Uterus (tissue), 4 donors: ENCODE data around the gene ORC6. TPM values are rescaled to one million over a fixed set of nuclear protein-coding genes. Genes with fewer than 3 reads are reported as not detected.

Source experiments
- DNase-seq, 2 donors: peaks; one replicate each; pipeline ENCODE4 v3.0.0-alpha.2; 2019 to 2020
- H3K27ac ChIP-seq, 2 donors: fragments of 200-600 bp; sonication (generic); 1 replicate in 1 of 2; 2 replicates in 1 of 2; pipeline ENCODE4 v1.5.1; 2016 to 2018
- H3K27me3 ChIP-seq, 2 donors: fragments of 200-600 bp; sonication (generic); one replicate each; pipeline ENCODE4 v1.5.1; 2018 to 2019; ENCODE audit warnings: control low read depth in 1 of 2
- H3K36me3 ChIP-seq, 2 donors: fragments of 200-600 bp; sonication (generic); one replicate each; pipeline ENCODE4 v1.5.1; 2019; ENCODE audit warnings: control low read depth in 1 of 2
- H3K4me1 ChIP-seq, 2 donors: fragments of 200-600 bp; sonication (generic); one replicate each; pipeline ENCODE4 v1.5.1; 2018 to 2019; ENCODE audit warnings: control low read depth in 1 of 2
- H3K4me3 ChIP-seq, 2 donors: fragments of 200-600 bp; sonication (generic); 1 replicate in 1 of 2; 2 replicates in 1 of 2; pipeline ENCODE4 v1.5.1; 2018 to 2019; ENCODE audit warnings: mild to moderate bottlenecking in 1 of 2
- H3K9me3 ChIP-seq, 2 donors: fragments of 200-600 bp; sonication (generic); one replicate each; pipeline ENCODE4 v1.5.1; 2019; ENCODE audit warnings: control low read depth in 1 of 2
- POLR2A ChIP-seq, 2 donors: fragments of 450-650 bp; IDR thresholded peaks; one replicate each; pipeline ENCODE4 v1.6.1; 2016; ENCODE audit warnings: antibody characterized with exemption in 2 of 2, mild to moderate bottlenecking in 1 of 2, moderate library complexity in 1 of 2
- intact Hi-C: fragments of 100-400 bp; cut with DNase I; formaldehyde crosslinking; loops from one replicate; pipeline ENCODE4 v1.15.1; 2023; ENCODE audit warnings: low total_unique reads
- total RNA-seq, 4 donors: library from RNA; depleted of rRNA in 3 of 4; stranded (reverse); fragments of >200 nt in 3 of 4; gene quantifications; one replicate each; pipeline versions ENCODE4 v1.1.0 to v1.2.4, GENCODE V29; 2014 to 2023
- TF ChIP-seq, protein P1 (sequence below), 4 experiments: fragments of 200-600 bp in 2 of 4; fragments of 450-650 bp in 2 of 4; sonication (generic) in 2 of 4; IDR thresholded peaks; one replicate each; pipeline ENCODE4 v1.5.1; 2016 to 2019; ENCODE audit warnings: antibody characterized with exemption in 4 of 4, mild to moderate bottlenecking in 2 of 4, moderate library complexity in 1 of 4
- donor health status: DM: yes; HTN: yes; CAD: no.

The ORC6 gene
- total RNA-seq, 4 donors from 2014 or later = 1.2 to 11.3 (median 1.3) TPM; not detected in 1

DNA sequence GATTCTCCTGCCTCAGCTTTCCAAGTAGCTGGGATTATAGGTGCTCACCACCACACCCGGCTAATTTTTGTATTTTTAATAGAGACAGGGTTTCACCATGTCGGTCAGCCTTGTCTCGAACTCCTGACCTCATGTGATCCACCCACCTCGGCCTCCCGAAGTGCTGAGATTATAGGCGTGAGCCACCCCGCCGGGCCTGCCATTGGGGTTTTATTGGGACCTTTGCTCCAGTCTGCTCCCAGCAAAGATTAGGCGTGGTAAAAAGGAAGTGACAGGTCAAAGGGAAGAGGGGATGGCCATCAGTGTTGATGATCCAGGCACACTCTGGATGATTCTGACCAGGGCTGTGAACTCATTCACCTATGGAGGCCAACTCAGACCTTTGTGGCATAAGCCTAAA, 38.2 kb downstream of the ORC6 start:
- no peaks in the 10 kb centered on the region for H3K9me3 ChIP-seq
- intact Hi-C loops = no loop called here
- no peak for DNase-seq
- no peaks in the 10 kb centered on the region for H3K36me3 ChIP-seq
- no peaks in the 10 kb centered on the region for H3K4me1 ChIP-seq
- H3K27me3 ChIP-seq = no peaks in the 10 kb centered on the region
- TF ChIP-seq POLR2A (IDR thresholded peaks at IDR 0.05) = no peak
- TF ChIP-seq, protein P1, sequence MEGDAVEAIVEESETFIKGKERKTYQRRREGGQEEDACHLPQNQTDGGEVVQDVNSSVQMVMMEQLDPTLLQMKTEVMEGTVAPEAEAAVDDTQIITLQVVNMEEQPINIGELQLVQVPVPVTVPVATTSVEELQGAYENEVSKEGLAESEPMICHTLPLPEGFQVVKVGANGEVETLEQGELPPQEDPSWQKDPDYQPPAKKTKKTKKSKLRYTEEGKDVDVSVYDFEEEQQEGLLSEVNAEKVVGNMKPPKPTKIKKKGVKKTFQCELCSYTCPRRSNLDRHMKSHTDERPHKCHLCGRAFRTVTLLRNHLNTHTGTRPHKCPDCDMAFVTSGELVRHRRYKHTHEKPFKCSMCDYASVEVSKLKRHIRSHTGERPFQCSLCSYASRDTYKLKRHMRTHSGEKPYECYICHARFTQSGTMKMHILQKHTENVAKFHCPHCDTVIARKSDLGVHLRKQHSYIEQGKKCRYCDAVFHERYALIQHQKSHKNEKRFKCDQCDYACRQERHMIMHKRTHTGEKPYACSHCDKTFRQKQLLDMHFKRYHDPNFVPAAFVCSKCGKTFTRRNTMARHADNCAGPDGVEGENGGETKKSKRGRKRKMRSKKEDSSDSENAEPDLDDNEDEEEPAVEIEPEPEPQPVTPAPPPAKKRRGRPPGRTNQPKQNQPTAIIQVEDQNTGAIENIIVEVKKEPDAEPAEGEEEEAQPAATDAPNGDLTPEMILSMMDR (IDR thresholded peaks at IDR 0.05) = no peak
- H3K4me3 ChIP-seq = no peak overlapping the region
- no peak overlapping the region for H3K27ac ChIP-seq

DNA sequence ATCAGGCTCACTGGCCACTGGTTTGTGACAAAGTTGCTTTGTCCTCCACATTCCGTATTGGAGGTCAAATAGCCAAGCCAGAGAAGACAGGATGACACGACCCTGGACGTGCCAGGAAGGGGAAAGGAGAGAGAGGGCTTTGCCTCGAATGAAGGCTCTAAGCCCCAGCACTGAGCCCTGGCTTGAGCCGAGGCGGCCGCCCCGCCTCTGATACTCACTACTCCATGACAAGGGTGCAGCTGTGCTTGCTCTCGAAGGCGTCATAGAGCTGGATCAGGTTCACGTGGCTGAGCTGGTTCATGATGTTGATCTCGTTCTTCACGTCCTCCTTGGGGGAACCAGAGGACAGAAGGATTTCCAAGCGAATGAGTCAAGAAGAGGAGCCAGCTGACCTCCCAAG, 39.3 kb downstream of the ORC6 start:
- no peak overlapping the region for H3K27ac ChIP-seq
- H3K4me3 ChIP-seq = no peak overlapping the region
- H3K36me3 ChIP-seq = no peaks in the 10 kb centered on the region
- DNase-seq = no peak
- TF ChIP-seq, protein P1 (IDR thresholded peaks at IDR 0.05) = no peak
- TF ChIP-seq POLR2A (IDR thresholded peaks at IDR 0.05) = no peak
- intact Hi-C loops = no loop called here
- no peaks in the 10 kb centered on the region for H3K27me3 ChIP-seq
- no peaks in the 10 kb centered on the region for H3K9me3 ChIP-seq
- H3K4me1 ChIP-seq = no peaks in the 10 kb centered on the region

DNA sequence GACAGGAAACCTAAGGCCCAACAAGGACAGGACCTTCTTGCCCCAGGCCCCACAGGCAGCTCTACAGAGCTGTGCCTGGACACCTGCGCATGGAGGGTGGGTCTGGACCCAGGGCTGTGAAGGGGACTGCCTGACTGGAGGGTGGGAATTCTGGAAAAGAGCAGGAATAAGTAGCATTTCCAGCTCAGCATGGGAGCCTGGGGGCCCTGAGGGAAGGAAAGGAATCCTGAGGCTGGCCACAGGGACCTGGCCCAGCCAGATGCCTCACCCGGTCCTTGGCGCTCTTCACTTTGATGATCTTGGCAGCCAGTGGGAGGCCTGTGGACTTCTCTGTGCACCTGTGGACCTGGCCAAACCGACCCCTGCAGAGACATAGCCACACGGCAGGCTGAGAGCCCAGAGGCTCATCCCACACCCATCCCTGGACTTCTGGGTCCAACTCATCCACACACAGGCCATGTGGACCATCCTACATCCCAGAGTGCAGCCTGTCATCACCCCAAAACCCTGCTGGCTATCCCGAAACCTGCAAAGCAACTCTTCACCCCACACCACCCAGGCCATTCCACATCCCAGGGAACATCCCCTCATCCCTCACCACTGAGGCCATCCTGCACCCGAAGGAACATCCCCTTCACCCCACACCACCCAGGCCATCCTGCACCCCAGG, 40.0 kb downstream of the ORC6 start:
- Histone ChIP-seq H3K4me3 (no peak overlapping the region), H3K36me3 (no peaks in the 10 kb centered on the region), H3K4me1 (no peaks in the 10 kb centered on the region), H3K27ac (no peak overlapping the region), H3K27me3 (no peaks in the 10 kb centered on the region), H3K9me3 (no peaks in the 10 kb centered on the region)
- intact Hi-C loops = no loop called here
- TF ChIP-seq, protein P1 (IDR thresholded peaks at IDR 0.05) = no peak
- TF ChIP-seq POLR2A (IDR thresholded peaks at IDR 0.05) = no peak
- DNase-seq = no peak

DNA sequence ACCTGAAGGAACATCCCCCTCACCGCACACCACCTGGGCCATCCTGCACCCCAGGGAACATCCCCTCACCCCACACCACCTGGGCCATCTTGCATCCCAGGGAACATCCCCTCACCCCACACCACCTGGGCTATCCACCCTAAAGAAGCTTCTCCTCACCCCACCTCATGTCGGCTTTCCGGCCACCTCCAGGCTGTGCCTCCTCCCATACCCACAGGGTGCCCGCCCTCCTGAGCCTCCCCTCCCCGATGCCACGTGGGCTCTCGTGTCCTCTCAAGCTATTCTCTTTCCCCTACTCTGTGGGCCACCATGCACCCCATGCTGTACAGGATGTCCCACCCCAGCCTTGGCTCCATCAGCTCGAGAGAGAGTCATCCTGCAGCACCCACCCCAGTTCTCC, 40.7 kb downstream of the ORC6 start:
- DNase-seq = no peak
- TF ChIP-seq, protein P1 (IDR thresholded peaks at IDR 0.05) = no peak
- TF ChIP-seq POLR2A (IDR thresholded peaks at IDR 0.05) = no peak
- no peaks in the 10 kb centered on the region for H3K27me3 ChIP-seq
- H3K4me1 ChIP-seq = no peaks in the 10 kb centered on the region
- no peaks in the 10 kb centered on the region for H3K36me3 ChIP-seq
- intact Hi-C loops = no loop called here
- no peaks in the 10 kb centered on the region for H3K9me3 ChIP-seq
- H3K27ac ChIP-seq = no peak overlapping the region
- no peak overlapping the region for H3K4me3 ChIP-seq

DNA sequence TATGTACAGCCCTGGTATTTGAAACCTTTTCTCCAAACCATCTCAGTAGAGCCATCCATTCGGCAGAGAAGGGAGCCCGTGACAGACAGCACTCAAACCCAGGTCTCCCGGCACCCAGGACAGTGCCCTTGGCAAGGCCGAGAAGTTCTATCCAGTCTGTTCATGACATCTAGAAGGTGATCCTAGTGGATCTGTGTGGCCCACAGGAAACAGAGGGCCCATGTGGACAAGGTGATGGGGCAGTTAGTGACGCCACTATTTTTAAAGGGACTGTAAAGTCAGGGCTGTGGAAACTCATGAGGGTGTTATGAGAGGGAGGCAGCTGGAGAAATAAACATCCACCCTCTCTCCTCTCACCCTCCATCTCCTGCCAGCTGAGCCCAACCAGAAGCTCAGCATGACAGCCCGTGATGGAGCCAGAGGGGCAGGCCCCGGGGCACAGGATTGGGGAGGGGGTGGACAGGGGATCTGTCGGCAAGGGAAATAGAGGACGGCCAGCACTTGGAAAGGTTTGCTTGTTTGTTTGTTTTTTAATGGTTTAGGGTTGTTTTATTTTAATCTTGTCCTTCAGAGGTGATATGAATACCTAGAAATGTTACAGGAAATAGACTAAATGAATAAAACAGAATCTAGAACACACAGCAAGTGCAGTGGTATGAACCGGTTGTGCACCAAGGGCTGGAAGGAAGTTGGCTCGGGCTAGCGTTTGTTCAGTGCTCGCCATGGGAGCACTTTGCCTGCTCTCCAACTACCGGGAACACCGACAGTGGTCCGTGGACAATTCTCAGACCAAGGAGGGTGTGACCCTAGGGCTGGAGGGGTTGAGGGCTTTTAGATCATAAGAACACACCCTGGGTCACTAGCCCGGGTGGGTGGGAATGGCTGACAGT, 41.6 kb downstream of the ORC6 start:
- H3K9me3 ChIP-seq = no peaks in the 10 kb centered on the region
- intact Hi-C loops = no loop called here
- no peak for DNase-seq
- H3K4me3 ChIP-seq = no peak overlapping the region
- H3K27me3 ChIP-seq = no peaks in the 10 kb centered on the region
- H3K36me3 ChIP-seq = no peaks in the 10 kb centered on the region
- TF ChIP-seq POLR2A (IDR thresholded peaks at IDR 0.05) = no peak
- TF ChIP-seq, protein P1 (IDR thresholded peaks at IDR 0.05) = no peak
- no peak overlapping the region for H3K27ac ChIP-seq
- H3K4me1 ChIP-seq = no peaks in the 10 kb centered on the region
